SK-MEL-5 (cell line): ENCODE results near the gene PRKCA. TPM values are rescaled to one million over a fixed set of nuclear protein-coding genes. Genes with fewer than 3 reads are reported as not detected.
"Not testable (repeated sequence)": the region's sequence is repeated elsewhere in the genome, so short reads cannot be mapped to it uniquely, and the experiment has no call there.

Experiments
- DNase-seq: peaks from one replicate; pipeline ENCODE4 v3.0.0-alpha.2; 2016; ENCODE audit warnings: low read depth, low spot score
- in situ Hi-C: cut with HindIII; loops from 2 replicates; pipeline ENCODE4 v1.10.0; 2016; ENCODE audit warnings: low sequenced_read_pairs, high pct_unique_total_duplicates, low pct_unique_long_range_greater_than_20kb
- total RNA-seq: library from RNA; depleted of rRNA; stranded (reverse); fragments of >200 nt; shearing (Covaris generic); gene quantifications from 2 replicates; pipeline ENCODE4 v1.2.3, GENCODE V29; 2014

The PRKCA gene
- total RNA-seq, 1 experiment from 2014 or later, result 7.3 TPM

- DNase-seq, result no peak
- in situ Hi-C loops, result no loop called here
Measured at GRCh38 chr17:66387392-66387981, 85.1 kb downstream of the PRKCA start.

- no peak for DNase-seq
- in situ Hi-C loops, result no loop called here
Measured at GRCh38 chr17:66392783-66393437, 90.5 kb downstream of the PRKCA start.

GRCh38 chr17:66395961-66396360, 93.5 kb downstream of the PRKCA start:
- no peak for DNase-seq
- in situ Hi-C loops, result no loop called here

- DNase-seq, result no peak
- in situ Hi-C loops, result no loop called here
Measured at GRCh38 chr17:66397486-66397885, 95.1 kb downstream of the PRKCA start.

- no peak for DNase-seq
- in situ Hi-C loops, result no loop called here
Measured at GRCh38 chr17:66398059-66398458, 95.6 kb downstream of the PRKCA start.

GRCh38 chr17:66398617-66399016, 96.2 kb downstream of the PRKCA start:
- DNase-seq, result no peak
- in situ Hi-C loops, result no loop called here

- DNase-seq, result no peak
- in situ Hi-C loops, result no loop called here
Measured at GRCh38 chr17:66399441-66399840, 97.0 kb downstream of the PRKCA start.

- DNase-seq, in situ Hi-C loops: not testable (repeated sequence)
Measured at GRCh38 chr17:66400041-66400688, 97.8 kb downstream of the PRKCA start.

- DNase-seq, result no peak
- in situ Hi-C loops, result no loop called here
Measured at GRCh38 chr17:66400698-66401097, 98.3 kb downstream of the PRKCA start.

- in situ Hi-C loops, result no loop called here
- no peak for DNase-seq
Measured at GRCh38 chr17:66401364-66401763, 99.0 kb downstream of the PRKCA start.

GRCh38 chr17:66403846-66404556, 101.6 kb downstream of the PRKCA start:
- in situ Hi-C loops, result no loop called here
- no peak for DNase-seq

GRCh38 chr17:66405836-66406677, 103.6 kb downstream of the PRKCA start:
- no peak for DNase-seq
- in situ Hi-C loops, result no loop called here

GRCh38 chr17:66406701-66407644, 104.6 kb downstream of the PRKCA start:
- in situ Hi-C loops, result no loop called here
- no peak for DNase-seq

GRCh38 chr17:66407864-66408263, 105.5 kb downstream of the PRKCA start:
- in situ Hi-C loops, result no loop called here
- no peak for DNase-seq

GRCh38 chr17:66411520-66411919, 109.1 kb downstream of the PRKCA start:
- in situ Hi-C loops, result no loop called here

GRCh38 chr17:66412857-66413558, 110.6 kb downstream of the PRKCA start:
- in situ Hi-C loops, result no loop called here
- no peak for DNase-seq

More at GRCh38 chr17:66411520-66411919, 109.1 kb downstream of the PRKCA start:
- no peak for DNase-seq
